Endothelial cell (in vitro differentiated cells): ENCODE data around the gene TNFRSF12A. TPM values are rescaled to one million over a fixed set of nuclear protein-coding genes. Genes with fewer than 3 reads are reported as not detected.
"Not testable (repeated sequence)": the region's sequence is repeated elsewhere in the genome, so short reads cannot be mapped to it uniquely, and the experiment has no call there.

Experiments used
- DNase-seq: peaks from one replicate; pipeline ENCODE4 v3.0.0; 2021; ENCODE audit warnings: low spot score
- H3K27ac Mint-ChIP-seq: one replicate; pipeline ENCODE4 v1.8.0; 2021; ENCODE audit warnings: mixed read lengths, inconsistent platforms; ENCODE audit not compliant: unreplicated experiment
- H3K27me3 Mint-ChIP-seq: one replicate; pipeline ENCODE4 v1.8.0; 2021; ENCODE audit warnings: mild to moderate bottlenecking, moderate library complexity, mixed read lengths, inconsistent platforms; ENCODE audit not compliant: unreplicated experiment
- H3K36me3 Mint-ChIP-seq: one replicate; pipeline ENCODE4 v1.8.0; 2021; ENCODE audit warnings: mild to moderate bottlenecking, low read depth, mixed read lengths, inconsistent platforms; ENCODE audit not compliant: unreplicated experiment
- H3K4me1 Mint-ChIP-seq: one replicate; pipeline ENCODE4 v1.8.0; 2021; ENCODE audit warnings: mild to moderate bottlenecking, mixed read lengths, inconsistent platforms; ENCODE audit not compliant: unreplicated experiment
- H3K4me3 Mint-ChIP-seq: one replicate; pipeline ENCODE4 v1.8.0; 2021; ENCODE audit warnings: mild to moderate bottlenecking, mixed read lengths, inconsistent platforms; ENCODE audit not compliant: unreplicated experiment
- H3K9me3 Mint-ChIP-seq: one replicate; pipeline ENCODE4 v1.8.0; 2021; ENCODE audit warnings: mixed read lengths, inconsistent platforms; ENCODE audit not compliant: unreplicated experiment
- CTCF ChIP-seq: fragments of 200-600 bp; sonication (generic); IDR thresholded peaks from one replicate; pipeline ENCODE4 v1.5.0; 2021; ENCODE audit warnings: antibody characterized with exemption; ENCODE audit not compliant: unreplicated experiment
- total RNA-seq: library from RNA; stranded (reverse); fragmentation: NEBNext Ultra II Directional; extraction: Animal tissue kit (Norgen Biotek cat#: 25700); gene quantifications from one replicate; pipeline ENCODE4 v1.2.1, GENCODE V29; 2021; ENCODE audit not compliant: unreplicated experiment

The TNFRSF12A gene
- total RNA-seq, 1 donor from 2014 or later, result 3.0 TPM

- Mint-ChIP-seq H3K27ac (no peak overlapping the region), H3K36me3 (peaks cover 24% of the 10 kb centered on the region), H3K27me3 (peaks cover 18% of the 10 kb centered on the region), H3K4me1 (peaks cover 9% of the 10 kb centered on the region), H3K4me3 (no peak overlapping the region), H3K9me3 (no peaks in the 10 kb centered on the region)
- no peak for DNase-seq
- no peak for TF ChIP-seq CTCF
Observed at GRCh38 chr16:3049921-3050481, 29.8 kb downstream of the TNFRSF12A start.

- Mint-ChIP-seq H3K36me3 (peaks cover 28% of the 10 kb centered on the region), H3K27me3 (peaks cover 16% of the 10 kb centered on the region), H3K27ac (no peak overlapping the region), H3K4me1 (peaks cover 7% of the 10 kb centered on the region), H3K4me3 (no peak overlapping the region), H3K9me3 (no peaks in the 10 kb centered on the region)
- no peak for DNase-seq
- no peak for TF ChIP-seq CTCF
Observed at GRCh38 chr16:3050487-3050886, 30.3 kb downstream of the TNFRSF12A start.

GRCh38 chr16:3051009-3051408 lies 30.8 kb downstream of the TNFRSF12A start:
- Mint-ChIP-seq H3K9me3 (no peaks in the 10 kb centered on the region), H3K4me3 (no peak overlapping the region), H3K4me1 (peaks cover 7% of the 10 kb centered on the region), H3K27me3 (peaks cover 18% of the 10 kb centered on the region), H3K27ac (no peak overlapping the region), H3K36me3 (peaks cover 28% of the 10 kb centered on the region)
- DNase-seq, result no peak
- no peak for TF ChIP-seq CTCF

GRCh38 chr16:3051494-3051893 lies 31.3 kb downstream of the TNFRSF12A start:
- Mint-ChIP-seq H3K4me1 (peaks cover 7% of the 10 kb centered on the region), H3K27me3 (peaks cover 18% of the 10 kb centered on the region), H3K9me3 (no peaks in the 10 kb centered on the region), H3K27ac (no peak overlapping the region), H3K36me3 (peaks cover 28% of the 10 kb centered on the region), H3K4me3 (no peak overlapping the region)
- TF ChIP-seq CTCF, result no peak
- DNase-seq, result no peak

- Mint-ChIP-seq H3K36me3 (peaks cover 32% of the 10 kb centered on the region), H3K4me1 (peaks cover 10% of the 10 kb centered on the region)
Observed at GRCh38 chr16:3052571-3053329, 32.6 kb downstream of the TNFRSF12A start.

GRCh38 chr16:3053330-3053710 lies 33.2 kb downstream of the TNFRSF12A start:
- H3K9me3 Mint-ChIP-seq, H3K4me3 Mint-ChIP-seq, DNase-seq, H3K27ac Mint-ChIP-seq: not testable (repeated sequence)
- Mint-ChIP-seq H3K27me3 (peaks cover 14% of the 10 kb centered on the region), H3K4me1 (peaks cover 10% of the 10 kb centered on the region), H3K36me3 (peaks cover 32% of the 10 kb centered on the region)

More at GRCh38 chr16:3052571-3053329, 32.6 kb downstream of the TNFRSF12A start:
- DNase-seq, H3K9me3 Mint-ChIP-seq, H3K4me3 Mint-ChIP-seq, H3K27ac Mint-ChIP-seq: not testable (repeated sequence)
- peaks cover 17% of the 10 kb centered on the region for H3K27me3 Mint-ChIP-seq
